ENCODE measurements around the gene ORC4. TPM values are rescaled to one million over a fixed set of nuclear protein-coding genes. Genes with fewer than 3 reads are reported as not detected.

Gene ORC4
- total and polyA plus RNA-seq, 2 donors (not counting 3 experiments of a cell fraction or from before 2014, with no cell fraction given): 25.2 to 27.0 TPM

DNA sequence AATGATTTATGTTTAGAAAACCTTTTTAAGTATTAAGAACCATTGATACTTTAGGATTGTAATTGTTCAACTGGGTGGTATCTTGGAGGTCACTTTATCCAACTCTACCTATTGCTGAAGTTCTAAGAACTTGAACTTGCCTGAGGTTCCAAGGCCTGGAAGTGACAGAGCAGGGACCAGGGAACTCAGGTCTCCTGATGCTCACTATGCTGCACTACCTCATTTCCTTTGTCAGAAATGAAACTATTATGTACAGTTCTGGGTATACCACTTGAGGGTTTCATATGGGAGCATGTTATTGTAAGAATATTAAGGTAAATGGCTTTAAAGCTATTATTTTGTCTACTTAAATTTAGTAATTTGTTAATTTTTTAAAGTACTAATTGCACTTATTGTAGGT is 3.3 kb upstream of the ORC4 start:
- Histone ChIP-seq H3K27ac (ENCODE audit: insufficient read depth, low read depth, low read length) (no peak overlapping the region), H3K9ac (replicated peaks; ENCODE audit: extremely low read depth, insufficient read depth, low read length) (no peak overlapping the region), H4K20me1 (replicated peaks; ENCODE audit: control insufficient read depth, extremely low read depth, insufficient read depth, low read length) (no peaks in the 10 kb centered on the region), H2AFZ (ENCODE audit: low read depth, low read length) (no peak overlapping the region), H3K9me3 (replicated peaks; ENCODE audit: control insufficient read depth, insufficient read depth, low read length) (no peaks in the 10 kb centered on the region), H3K36me3 (ENCODE audit: control insufficient read depth in 2 of 2, extremely low read depth in 1 of 2, insufficient read depth in 2 of 2, low read length in 2 of 2) (no peaks in the 10 kb centered on the region), H3K4me2 (ENCODE audit: insufficient read depth, low read length) (no peak overlapping the region), H3K9me1 (replicated peaks; ENCODE audit: control insufficient read depth, extremely low read depth, insufficient read depth, low read length) (no peaks in the 10 kb centered on the region), H3K27me3 (ENCODE audit: control insufficient read depth in 2 of 2, insufficient read depth in 2 of 2, low read length in 2 of 2) (no peaks in the 10 kb centered on the region), H3K79me2 (ENCODE audit: control insufficient read depth, insufficient read depth, low read length) (peaks cover 57% of the 10 kb centered on the region), H3K4me1 (ENCODE audit: control insufficient read depth, extremely low read depth, insufficient read depth, low read length) (peaks cover 25% of the 10 kb centered on the region), H3K4me3 (replicated peaks in 1 of 3; ENCODE audit: insufficient read depth in 1 of 3, low read depth in 1 of 3, low read length in 3 of 3) (no peak overlapping the region)
- no peak for DNase-seq (ENCODE audit: low read depth, low spot score)
- TF ChIP-seq, protein P1, sequence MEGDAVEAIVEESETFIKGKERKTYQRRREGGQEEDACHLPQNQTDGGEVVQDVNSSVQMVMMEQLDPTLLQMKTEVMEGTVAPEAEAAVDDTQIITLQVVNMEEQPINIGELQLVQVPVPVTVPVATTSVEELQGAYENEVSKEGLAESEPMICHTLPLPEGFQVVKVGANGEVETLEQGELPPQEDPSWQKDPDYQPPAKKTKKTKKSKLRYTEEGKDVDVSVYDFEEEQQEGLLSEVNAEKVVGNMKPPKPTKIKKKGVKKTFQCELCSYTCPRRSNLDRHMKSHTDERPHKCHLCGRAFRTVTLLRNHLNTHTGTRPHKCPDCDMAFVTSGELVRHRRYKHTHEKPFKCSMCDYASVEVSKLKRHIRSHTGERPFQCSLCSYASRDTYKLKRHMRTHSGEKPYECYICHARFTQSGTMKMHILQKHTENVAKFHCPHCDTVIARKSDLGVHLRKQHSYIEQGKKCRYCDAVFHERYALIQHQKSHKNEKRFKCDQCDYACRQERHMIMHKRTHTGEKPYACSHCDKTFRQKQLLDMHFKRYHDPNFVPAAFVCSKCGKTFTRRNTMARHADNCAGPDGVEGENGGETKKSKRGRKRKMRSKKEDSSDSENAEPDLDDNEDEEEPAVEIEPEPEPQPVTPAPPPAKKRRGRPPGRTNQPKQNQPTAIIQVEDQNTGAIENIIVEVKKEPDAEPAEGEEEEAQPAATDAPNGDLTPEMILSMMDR (IDR thresholded peaks at IDR 0.05; ENCODE audit: extremely low read depth in 1 of 2, insufficient read depth in 1 of 2, low read depth in 1 of 2, low read length in 2 of 2): no peak
- TF ChIP-seq GATA2 (IDR thresholded peaks at IDR 0.05; ENCODE audit: insufficient read depth, insufficient read length, low read depth, low read length) (no peak), JUN (IDR thresholded peaks at IDR 0.05; ENCODE audit: borderline replicate concordance, insufficient read depth, insufficient read length, low read depth) (no peak), FOS (IDR thresholded peaks at IDR 0.05; ENCODE audit: borderline replicate concordance, insufficient read depth, low read length) (no peak), EZH2 (IDR thresholded peaks at IDR 0.05; ENCODE audit: borderline replicate concordance, low read depth, low read length, severe bottlenecking) (no peak), POLR2A (IDR thresholded peaks at IDR 0.05; ENCODE audit: low read depth, low read length) (no peak), POLR2AphosphoS5 (IDR thresholded peaks at IDR 0.05; ENCODE audit: insufficient read depth, low read depth, low read length) (no peak), MYC (IDR thresholded peaks at IDR 0.05; ENCODE audit: low read depth, low read length) (no peak)
- TF ChIP-seq, protein P2, sequence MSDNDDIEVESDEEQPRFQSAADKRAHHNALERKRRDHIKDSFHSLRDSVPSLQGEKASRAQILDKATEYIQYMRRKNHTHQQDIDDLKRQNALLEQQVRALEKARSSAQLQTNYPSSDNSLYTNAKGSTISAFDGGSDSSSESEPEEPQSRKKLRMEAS (IDR thresholded peaks at IDR 0.05; ENCODE audit: insufficient read depth, insufficient read length): no peak
- POLR2A ChIA-PET: no interaction called here
- CTCF ChIA-PET: no interaction called here
- BruUV-seq (replicated peaks): no TSS peak
- dilution Hi-C loops (cut with MboI; ENCODE audit: extremely low pct_ligation_motif_present, low sequenced_read_pairs): no loop called here
- intact Hi-C loops (cut with micrococcal nuclease): no loop called here
- no peak for FAIRE-seq

Data from endothelial cell of umbilical vein (primary cell).